ENCODE data around the gene COL21A1. TPM values are rescaled to one million over a fixed set of nuclear protein-coding genes. Genes with fewer than 3 reads are reported as not detected.

Gene COL21A1
- polyA plus RNA-seq, 1 donor: 124 TPM

GRCh38 chr6:56009636-56010035, 237.7 kb downstream of the COL21A1 start:
- no peak for DNase-seq

Data from left kidney (tissue), 2 donors.